Measurements from ENCODE around the gene MAFF. TPM values are rescaled to one million over a fixed set of nuclear protein-coding genes. Genes with fewer than 3 reads are reported as not detected.
A peak's percentile ranks its signal among the peaks of the same experiment; 100 is the strongest.

The MAFF gene
- polyA plus RNA-seq, 1 of the 3 experiments (the other 2 are of a cell fraction), result 7.9 TPM

- Histone ChIP-seq H3K4me1 (ENCODE audit: control insufficient read depth in 1 of 2, insufficient read depth in 2 of 2, low read depth in 1 of 2, low read length in 1 of 2) (peaks cover 0 to 11% of the 10 kb centered on the region in 2 experiments; a peak in 2 of 4 replicates), H4K20me1 (ENCODE audit: insufficient read depth) (no peaks in the 10 kb centered on the region), H2AFZ (ENCODE audit: low read depth) (no peak overlapping the region), H3K27ac (ENCODE audit: low read depth in 2 of 2, low read length in 1 of 2) (no peak overlapping the region), H3K9me3 (no peaks in the 10 kb centered on the region), H3K9me2 (no peaks in the 10 kb centered on the region), H3K27me3 (ENCODE audit: insufficient read depth) (no peaks in the 10 kb centered on the region), H3F3A (replicated peaks; ENCODE audit: insufficient read depth) (peaks cover 4% of the 10 kb centered on the region), H3K36me3 (replicated peaks in 1 of 2; ENCODE audit: control insufficient read depth in 1 of 2, insufficient read depth in 2 of 2, low read length in 1 of 2) (no peaks in the 10 kb centered on the region), H3K4me3 (ENCODE audit: low read depth in 2 of 2, low read length in 1 of 2) (no peak overlapping the region), H3K79me2 (ENCODE audit: insufficient read depth) (peaks cover 18% of the 10 kb centered on the region; the same call in 1 of the 2 replicates), H3K9ac (no peak overlapping the region), H3K4me2 (no peak overlapping the region)
- TF ChIP-seq RAD21 (IDR thresholded peaks at IDR 0.05; ENCODE audit: low read length) (no peak), TEAD4 (IDR thresholded peaks at IDR 0.05; ENCODE audit: borderline replicate concordance, insufficient read depth) (no peak), PBX3 (IDR thresholded peaks at IDR 0.05) (no peak), NFIC (IDR thresholded peaks at IDR 0.05; ENCODE audit: borderline replicate concordance) (no peak), FOXM1 (IDR thresholded peaks at IDR 0.05; ENCODE audit: low read depth) (no peak), YY1 (IDR thresholded peaks at IDR 0.05; ENCODE audit: low read depth) (no peak), RXRA (IDR thresholded peaks at IDR 0.05; ENCODE audit: borderline replicate concordance, low read depth) (no peak)
- WGBS (ENCODE audit: low lambda C conversion rate), result no CpG with 5 or more reads among the region's 8 CpGs
- POLR2A ChIA-PET, result no interaction called here
- CTCF ChIA-PET, result no interaction called here
- DNase-seq, result no peak
Observed at GRCh38 chr22:38213990-38214301, 12.2 kb downstream of the MAFF start.

DNA sequence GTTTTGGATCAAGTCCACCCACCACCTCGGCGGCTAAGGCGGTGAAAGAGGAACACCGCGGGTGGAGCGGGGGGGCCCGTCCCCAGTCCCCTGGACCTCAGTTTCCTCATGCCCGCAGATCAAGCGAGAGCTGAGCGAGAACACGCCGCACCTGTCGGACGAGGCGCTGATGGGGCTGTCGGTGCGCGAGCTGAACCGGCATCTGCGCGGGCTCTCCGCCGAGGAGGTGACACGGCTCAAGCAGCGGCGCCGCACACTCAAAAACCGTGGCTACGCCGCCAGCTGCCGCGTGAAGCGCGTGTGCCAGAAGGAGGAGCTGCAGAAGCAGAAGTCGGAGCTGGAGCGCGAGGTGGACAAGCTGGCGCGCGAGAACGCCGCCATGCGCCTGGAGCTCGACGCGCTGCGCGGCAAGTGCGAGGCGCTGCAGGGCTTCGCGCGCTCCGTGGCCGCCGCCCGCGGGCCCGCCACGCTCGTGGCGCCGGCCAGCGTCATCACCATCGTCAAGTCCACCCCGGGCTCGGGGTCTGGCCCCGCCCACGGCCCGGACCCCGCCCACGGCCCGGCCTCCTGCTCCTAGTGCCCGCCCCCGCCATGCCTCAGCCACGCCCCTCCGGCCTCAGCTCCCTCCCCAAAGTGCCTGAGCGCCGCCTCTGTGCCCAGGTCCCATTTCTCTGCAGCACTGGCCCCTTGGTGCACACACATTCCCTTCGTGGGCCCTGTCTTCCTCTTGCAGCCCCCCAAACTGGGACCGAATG, 12.7 kb downstream of the MAFF start:
- no peaks in the 10 kb centered on the region for H3K36me3 ChIP-seq (replicated peaks in 1 of 2; ENCODE audit: control insufficient read depth in 1 of 2, insufficient read depth in 2 of 2, low read length in 1 of 2)
- TF ChIP-seq SMC3 (IDR thresholded peaks at IDR 0.05; ENCODE audit: low read depth, low read length), result no peak
- TF ChIP-seq PBX3 (IDR thresholded peaks at IDR 0.05), result no peak
- TF ChIP-seq TEAD4 (IDR thresholded peaks at IDR 0.05; ENCODE audit: borderline replicate concordance, insufficient read depth), result no peak
- no peak for TF ChIP-seq TCF12 (IDR thresholded peaks at IDR 0.05)
- TF ChIP-seq JUND (IDR thresholded peaks at IDR 0.05), result no peak
- TF ChIP-seq, protein P1, sequence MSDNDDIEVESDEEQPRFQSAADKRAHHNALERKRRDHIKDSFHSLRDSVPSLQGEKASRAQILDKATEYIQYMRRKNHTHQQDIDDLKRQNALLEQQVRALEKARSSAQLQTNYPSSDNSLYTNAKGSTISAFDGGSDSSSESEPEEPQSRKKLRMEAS (IDR thresholded peaks at IDR 0.05; ENCODE audit: low read depth), result no peak
- TF ChIP-seq RCOR1 (IDR thresholded peaks at IDR 0.05; ENCODE audit: low read length), result no peak
- no peak for TF ChIP-seq NRF1 (IDR thresholded peaks at IDR 0.05; ENCODE audit: low read depth, low read length)
- TF ChIP-seq TAF1 (IDR thresholded peaks at IDR 0.05; ENCODE audit: borderline replicate concordance, low read depth, low read length), result no peak
- ChIA-PET POLR2A (no interaction called here), CTCF (no interaction called here)
- H3K27ac ChIP-seq (ENCODE audit: low read depth in 2 of 2, low read length in 1 of 2), result no peak overlapping the region
- no peaks in the 10 kb centered on the region for H3K9me3 ChIP-seq
- no peak overlapping the region for H3K9ac ChIP-seq
- no peak overlapping the region for H3K4me2 ChIP-seq
- peak; percentile 85 for DNase-seq
- peaks cover 4% of the 10 kb centered on the region for H3F3A ChIP-seq (replicated peaks; ENCODE audit: insufficient read depth)
- 96% methylated on average over 14 of the region's 81 CpGs for WGBS (ENCODE audit: low lambda C conversion rate)
- peaks cover 15% of the 10 kb centered on the region; the same call in 1 of the 2 replicates for H3K79me2 ChIP-seq (ENCODE audit: insufficient read depth)
- H3K4me1 ChIP-seq (ENCODE audit: control insufficient read depth in 1 of 2, insufficient read depth in 2 of 2, low read depth in 1 of 2, low read length in 1 of 2), result peaks cover 0 to 14% of the 10 kb centered on the region in 2 experiments; a peak in 2 of 4 replicates
- no peak overlapping the region for H2AFZ ChIP-seq (ENCODE audit: low read depth)
- H3K9me2 ChIP-seq, result no peaks in the 10 kb centered on the region
- H3K27me3 ChIP-seq (ENCODE audit: insufficient read depth), result no peaks in the 10 kb centered on the region
- H3K4me3 ChIP-seq (ENCODE audit: low read depth in 2 of 2, low read length in 1 of 2), result no peak overlapping the region
- no peaks in the 10 kb centered on the region for H4K20me1 ChIP-seq (ENCODE audit: insufficient read depth)
